H9 (cell line): ENCODE data around the gene GCN1. TPM values are rescaled to one million over a fixed set of nuclear protein-coding genes. Genes with fewer than 3 reads are reported as not detected.

Source experiments
- DNase-seq: peaks from one replicate; pipeline ENCODE4 v3.0.0-alpha.2; 2017
- H2AFZ ChIP-seq: one replicate; pipeline ENCODE4 v1.6.1; 2013; ENCODE audit warnings: mild to moderate bottlenecking, low read length, control low read depth, moderate library complexity
- H2AK5ac ChIP-seq: 2 replicates; pipeline ENCODE4 v1.6.1; 2013; ENCODE audit warnings: low read length, control low read depth, mixed read lengths; ENCODE audit not compliant: insufficient read length
- H2BK120ac ChIP-seq: one replicate; pipeline ENCODE4 v1.6.1; 2013; ENCODE audit warnings: low read depth, mild to moderate bottlenecking, low read length, control low read depth, inconsistent platforms; ENCODE audit not compliant: poor library complexity, severe bottlenecking
- H2BK12ac ChIP-seq: 2 replicates; pipeline ENCODE4 v1.6.1; 2013; ENCODE audit warnings: low read length, control low read depth, mixed read lengths, low read depth; ENCODE audit not compliant: insufficient read length
- H2BK15ac ChIP-seq: 2 replicates; pipeline ENCODE4 v1.6.1; 2013; ENCODE audit warnings: low read depth, low read length, control low read depth
- H2BK20ac ChIP-seq: one replicate; pipeline ENCODE4 v1.6.1; 2013; ENCODE audit warnings: low read depth, mild to moderate bottlenecking, low read length, control low read depth, inconsistent platforms; ENCODE audit not compliant: poor library complexity, severe bottlenecking
- H2BK5ac ChIP-seq: 2 replicates; pipeline ENCODE4 v1.6.1; 2013; ENCODE audit warnings: low read length, control low read depth, mixed read lengths; ENCODE audit not compliant: insufficient read length
- H3K14ac ChIP-seq: 2 replicates; pipeline ENCODE4 v1.6.1; 2013; ENCODE audit warnings: low read length, control low read depth; ENCODE audit not compliant: insufficient read depth
- H3K18ac ChIP-seq: 2 replicates; pipeline ENCODE4 v1.6.1; 2013; ENCODE audit warnings: low read depth, mild to moderate bottlenecking, mixed read lengths, low read length, control low read depth; ENCODE audit not compliant: insufficient read length
- H3K23ac ChIP-seq: 2 replicates; pipeline ENCODE4 v1.6.1; 2013; ENCODE audit warnings: low read length, control low read depth, mixed read lengths, low read depth; ENCODE audit not compliant: insufficient read length
- H3K23me2 ChIP-seq: 2 replicates; pipeline ENCODE4 v1.6.1; 2013; ENCODE audit warnings: low read depth, mild to moderate bottlenecking, mixed read lengths, low read length, control low read depth; ENCODE audit not compliant: insufficient read length, poor library complexity, severe bottlenecking
- H3K27ac ChIP-seq: 2 replicates; pipeline ENCODE4 v1.5.1; 2013; ENCODE audit warnings: low read length, control low read depth, mixed read lengths, low read depth; ENCODE audit not compliant: insufficient read length
- H3K27me3 ChIP-seq: 2 replicates; pipeline ENCODE4 v1.6.1; 2013; ENCODE audit warnings: low read length, control low read depth, inconsistent platforms; ENCODE audit not compliant: insufficient read depth
- H3K4ac ChIP-seq: 2 replicates; pipeline ENCODE4 v1.6.1; 2013; ENCODE audit warnings: low read depth, mild to moderate bottlenecking, control low read depth, inconsistent platforms, low read length, moderate library complexity
- H3K4me1 ChIP-seq: 2 replicates; pipeline ENCODE4 v1.6.1; 2013; ENCODE audit warnings: low read length, control low read depth, inconsistent platforms; ENCODE audit not compliant: insufficient read depth
- H3K4me2 ChIP-seq: 2 replicates; pipeline ENCODE4 v1.6.1; 2013; ENCODE audit warnings: low read length, control low read depth, mixed read lengths; ENCODE audit not compliant: insufficient read length, insufficient read depth
- H3K56ac ChIP-seq: 2 replicates; pipeline ENCODE4 v1.6.1; 2013; ENCODE audit warnings: low read depth, mild to moderate bottlenecking, mixed read lengths, low read length, control low read depth; ENCODE audit not compliant: insufficient read length
- H3K79me1 ChIP-seq: 2 replicates; pipeline ENCODE4 v1.6.1; 2013; ENCODE audit warnings: low read depth, mild to moderate bottlenecking, moderate library complexity, low read length, control low read depth, inconsistent platforms; ENCODE audit not compliant: insufficient read depth, poor library complexity, severe bottlenecking
- H3K79me2 ChIP-seq: 2 replicates; pipeline ENCODE4 v1.6.1; 2013; ENCODE audit warnings: low read length, control low read depth, inconsistent platforms; ENCODE audit not compliant: insufficient read depth
- H3K9ac ChIP-seq: 2 replicates; pipeline ENCODE4 v1.6.1; 2013; ENCODE audit warnings: low read length, control low read depth, mixed read lengths; ENCODE audit not compliant: insufficient read length; ENCODE audit errors: extremely low read depth
- H3K9me3 ChIP-seq: one replicate; pipeline ENCODE4 v1.6.1; 2013; ENCODE audit warnings: low read depth, low read length, inconsistent platforms; ENCODE audit not compliant: control insufficient read depth
- H3T11ph ChIP-seq: one replicate; pipeline ENCODE4 v1.6.1; 2013; ENCODE audit warnings: mild to moderate bottlenecking, low read length, control low read depth, inconsistent platforms
- H4K20me1 ChIP-seq: one replicate; pipeline ENCODE4 v1.6.1; 2013; ENCODE audit not compliant: control insufficient read depth, insufficient read length, insufficient read depth
- H4K5ac ChIP-seq: 2 replicates; pipeline ENCODE4 v1.6.1; 2013; ENCODE audit warnings: low read depth, mild to moderate bottlenecking, mixed read lengths, low read length, control low read depth; ENCODE audit not compliant: insufficient read length
- H4K8ac ChIP-seq: replicated peaks from 2 replicates; pipeline ENCODE4 v1.6.1; 2013; ENCODE audit warnings: low read length, control low read depth, mixed read lengths, low read depth; ENCODE audit not compliant: insufficient read length
- H4K91ac ChIP-seq: 2 replicates; pipeline ENCODE4 v1.6.1; 2013; ENCODE audit warnings: low read depth, mild to moderate bottlenecking, moderate library complexity, mixed read lengths, low read length, control low read depth; ENCODE audit not compliant: insufficient read length
- H3K27ac Mint-ChIP-seq, 3 experiments: 2 replicates in 2 of 3; 3 replicates in 1 of 3; pipeline ENCODE4 v1.8.0; 2020 to 2021; ENCODE audit warnings: mixed read lengths in 3 of 3, mild to moderate bottlenecking in 1 of 3, moderate library complexity in 1 of 3
- H3K27me3 Mint-ChIP-seq: 2 replicates; pipeline ENCODE4 v1.8.0; 2021; ENCODE audit warnings: low read depth, mild to moderate bottlenecking, moderate library complexity, mixed read lengths
- H3K36me3 Mint-ChIP-seq, 3 experiments: 2 replicates in 2 of 3; 3 replicates in 1 of 3; pipeline ENCODE4 v1.8.0; 2020 to 2021; ENCODE audit warnings: low read depth in 3 of 3, mixed read lengths in 3 of 3; ENCODE audit not compliant: insufficient read depth in 1 of 3
- H3K4me1 Mint-ChIP-seq, 2 experiments: 2 replicates each; pipeline ENCODE4 v1.8.0; 2020; ENCODE audit warnings: mixed read lengths in 2 of 2
- H3K4me3 Mint-ChIP-seq, 2 experiments: 2 replicates in 1 of 2; 3 replicates in 1 of 2; pipeline ENCODE4 v1.8.0; 2020 to 2021; ENCODE audit warnings: mild to moderate bottlenecking in 2 of 2, mixed read lengths in 2 of 2, moderate library complexity in 1 of 2
- H3K9me3 Mint-ChIP-seq, 2 experiments: 2 replicates in 1 of 2; 3 replicates in 1 of 2; pipeline ENCODE4 v1.8.0; 2020; ENCODE audit warnings: mild to moderate bottlenecking in 2 of 2, mixed read lengths in 2 of 2, moderate library complexity in 1 of 2
- CTCF ChIP-seq: fragments of 200-600 bp; sonication (generic); conservative IDR thresholded peaks from 3 replicates; pipeline ENCODE4 v1.8.0; 2021; ENCODE audit warnings: antibody characterized with exemption, mild to moderate bottlenecking
- WGBS: extraction: QIAGEN DNeasy Blood & Tissue Kit; methylation state at CpG from one replicate; pipeline ENCODE4 v1.1.7; 2013; ENCODE audit warnings: missing lambda C conversion rate, low lambda C conversion rate, mixed read lengths; ENCODE audit not compliant: insufficient read length; ENCODE audit errors: extremely low coverage; 5-methylcytosine and 5-hydroxymethylcytosine counted together
- total RNA-seq: library from RNA; stranded (reverse); gene quantifications from 2 replicates; pipeline ENCODE4 v1.2.1, GENCODE V29; 2021

The GCN1 gene
- total RNA-seq, 1 experiment from 2014 or later, result 137 TPM

- Mint-ChIP-seq H3K36me3 (peaks cover 14 to 42% (median 41%) of the 10 kb centered on the region in 3 experiments; a peak in 6 of 7 replicates), H3K27ac (peak overlapping the region; percentile 75 to 95 (median 92); a peak in 6 of 7 replicates), H3K9me3 (no peaks in the 10 kb centered on the region), H3K4me1 (peaks cover 39 to 54% of the 10 kb centered on the region in 2 experiments), H3K4me3 (0 out of 5 replicates have a peak overlapping the region, but pooled peaks of 1 of the 2 experiments have one; percentile 40), H3K27me3 (no peaks in the 10 kb centered on the region; the same call in 1 of the 2 replicates)
- Histone ChIP-seq H3K79me1 (no peaks in the 10 kb centered on the region), H3K23me2 (no peaks in the 10 kb centered on the region), H2BK12ac (no peak overlapping the region), H3K18ac (no peak overlapping the region), H4K8ac (no peak overlapping the region), H3K4me2 (no peak overlapping the region), H4K20me1 (no peaks in the 10 kb centered on the region), H3K23ac (no peak overlapping the region), H3T11ph (no peak overlapping the region), H3K9ac (no peak overlapping the region), H2AFZ (no peak overlapping the region), H2BK15ac (no peak overlapping the region), H3K27me3 (no peaks in the 10 kb centered on the region), H2AK5ac (no peak overlapping the region), H3K4me1 (peaks cover 5% of the 10 kb centered on the region; the same call in 1 of the 2 replicates), H2BK5ac (no peak overlapping the region), H4K5ac (no peak overlapping the region), H3K4ac (no peak overlapping the region), H3K56ac (no peak overlapping the region), H3K79me2 (no peaks in the 10 kb centered on the region), H2BK20ac (no peak overlapping the region), H3K14ac (0 out of 2 replicates have a peak overlapping the region, but pooled peaks have one; percentile 0), H3K9me3 (no peaks in the 10 kb centered on the region), H4K91ac (no peak overlapping the region), H2BK120ac (no peak overlapping the region), H3K27ac (no peak overlapping the region)
- DNase-seq, result no peak
- no peak for TF ChIP-seq CTCF
- no CpG with 5 or more reads among the region's 9 CpGs for WGBS
Observed at GRCh38 chr12:120094485-120094884, 100.0 kb downstream of the GCN1 start.
